ENCODE results near the gene AMMECR1.

The AMMECR1 gene

GRCh38 chrX:110208092-110208491 lies 109.8 kb downstream of the AMMECR1 start:
- H3K79me2 ChIP-seq (ENCODE audit: low read length): no peaks in the 10 kb centered on the region
- DNase-seq: no peak
- H3K27ac ChIP-seq (ENCODE audit: low read length): no peak overlapping the region

GRCh38 chrX:110204986-110205385 lies 112.9 kb downstream of the AMMECR1 start:
- H3K27ac ChIP-seq (ENCODE audit: low read length): no peak overlapping the region
- H3K4me2 ChIP-seq (ENCODE audit: low read depth, low read length): no peak overlapping the region
- no peaks in the 10 kb centered on the region for H3K79me2 ChIP-seq (ENCODE audit: low read length)
- TF ChIP-seq CTCF (IDR thresholded peaks at IDR 0.05; ENCODE audit: low read length): no peak
- TF ChIP-seq EZH2 (optimal IDR thresholded peaks at IDR 0.05; ENCODE audit: low read depth, low read length): no peak
- no peak for TF ChIP-seq EZH2phosphoT487 (IDR thresholded peaks at IDR 0.05; ENCODE audit: low read length)
- no peak for DNase-seq
- no peaks in the 10 kb centered on the region for H3K36me3 ChIP-seq (replicated peaks; ENCODE audit: insufficient read depth, low read length)
- H4K20me1 ChIP-seq (ENCODE audit: insufficient read depth, low read length): no peaks in the 10 kb centered on the region
- no peaks in the 10 kb centered on the region for H3K4me1 ChIP-seq (ENCODE audit: low read length)
- no peak overlapping the region for H3K4me3 ChIP-seq (ENCODE audit: low read length)
- no peaks in the 10 kb centered on the region for H3K27me3 ChIP-seq (replicated peaks; ENCODE audit: insufficient read depth, low read length)
- no peak overlapping the region for H3K9ac ChIP-seq (ENCODE audit: low read length)
- H3F3A ChIP-seq (ENCODE audit: insufficient read depth, low read length): no peaks in the 10 kb centered on the region
- H3K9me3 ChIP-seq (replicated peaks; ENCODE audit: insufficient read depth, low read length): no peaks in the 10 kb centered on the region
- H2AFZ ChIP-seq (ENCODE audit: low read length): no peak overlapping the region
- no peaks in the 10 kb centered on the region for H3K9me2 ChIP-seq (replicated peaks; ENCODE audit: insufficient read depth, low read length)

More at GRCh38 chrX:110208092-110208491, 109.8 kb downstream of the AMMECR1 start:
- Histone ChIP-seq H3K9me2 (replicated peaks; ENCODE audit: insufficient read depth, low read length) (no peaks in the 10 kb centered on the region), H3K4me2 (ENCODE audit: low read depth, low read length) (no peak overlapping the region), H3K36me3 (replicated peaks; ENCODE audit: insufficient read depth, low read length) (no peaks in the 10 kb centered on the region), H2AFZ (ENCODE audit: low read length) (no peak overlapping the region), H3K27me3 (replicated peaks; ENCODE audit: insufficient read depth, low read length) (no peaks in the 10 kb centered on the region), H4K20me1 (ENCODE audit: insufficient read depth, low read length) (no peaks in the 10 kb centered on the region), H3K4me1 (ENCODE audit: low read length) (no peaks in the 10 kb centered on the region), H3K4me3 (ENCODE audit: low read length) (no peak overlapping the region), H3F3A (ENCODE audit: insufficient read depth, low read length) (no peaks in the 10 kb centered on the region), H3K9me3 (replicated peaks; ENCODE audit: insufficient read depth, low read length) (no peaks in the 10 kb centered on the region), H3K9ac (ENCODE audit: low read length) (no peak overlapping the region)
- no peak for TF ChIP-seq EZH2 (optimal IDR thresholded peaks at IDR 0.05; ENCODE audit: low read depth, low read length)
- TF ChIP-seq EZH2phosphoT487 (IDR thresholded peaks at IDR 0.05; ENCODE audit: low read length): no peak
- TF ChIP-seq CTCF (IDR thresholded peaks at IDR 0.05; ENCODE audit: low read length): no peak

- Histone ChIP-seq H3K79me2 (ENCODE audit: low read length) (no peaks in the 10 kb centered on the region), H3K4me1 (ENCODE audit: low read length) (no peaks in the 10 kb centered on the region)
Observed at GRCh38 chrX:110201799-110202198, 116.1 kb downstream of the AMMECR1 start.

More at GRCh38 chrX:110201799-110202198, 116.1 kb downstream of the AMMECR1 start:
- no peak overlapping the region for H3K4me2 ChIP-seq (ENCODE audit: low read depth, low read length)
- H3K27ac ChIP-seq (ENCODE audit: low read length): no peak overlapping the region
- no peaks in the 10 kb centered on the region for H3F3A ChIP-seq (ENCODE audit: insufficient read depth, low read length)
- H4K20me1 ChIP-seq (ENCODE audit: insufficient read depth, low read length): no peaks in the 10 kb centered on the region
- no peaks in the 10 kb centered on the region for H3K9me2 ChIP-seq (replicated peaks; ENCODE audit: insufficient read depth, low read length)
- DNase-seq: no peak
- H3K9me3 ChIP-seq (replicated peaks; ENCODE audit: insufficient read depth, low read length): no peaks in the 10 kb centered on the region
- H2AFZ ChIP-seq (ENCODE audit: low read length): no peak overlapping the region
- no peak for TF ChIP-seq CTCF (IDR thresholded peaks at IDR 0.05; ENCODE audit: low read length)
- TF ChIP-seq EZH2phosphoT487 (IDR thresholded peaks at IDR 0.05; ENCODE audit: low read length): no peak
- TF ChIP-seq EZH2 (optimal IDR thresholded peaks at IDR 0.05; ENCODE audit: low read depth, low read length): no peak
- H3K4me3 ChIP-seq (ENCODE audit: low read length): no peak overlapping the region
- no peaks in the 10 kb centered on the region for H3K27me3 ChIP-seq (replicated peaks; ENCODE audit: insufficient read depth, low read length)
- no peaks in the 10 kb centered on the region for H3K36me3 ChIP-seq (replicated peaks; ENCODE audit: insufficient read depth, low read length)
- H3K9ac ChIP-seq (ENCODE audit: low read length): no peak overlapping the region

Measured in MM.1S (cell line).